Measurements from ENCODE around the gene RAD51B.

Gene RAD51B

DNA sequence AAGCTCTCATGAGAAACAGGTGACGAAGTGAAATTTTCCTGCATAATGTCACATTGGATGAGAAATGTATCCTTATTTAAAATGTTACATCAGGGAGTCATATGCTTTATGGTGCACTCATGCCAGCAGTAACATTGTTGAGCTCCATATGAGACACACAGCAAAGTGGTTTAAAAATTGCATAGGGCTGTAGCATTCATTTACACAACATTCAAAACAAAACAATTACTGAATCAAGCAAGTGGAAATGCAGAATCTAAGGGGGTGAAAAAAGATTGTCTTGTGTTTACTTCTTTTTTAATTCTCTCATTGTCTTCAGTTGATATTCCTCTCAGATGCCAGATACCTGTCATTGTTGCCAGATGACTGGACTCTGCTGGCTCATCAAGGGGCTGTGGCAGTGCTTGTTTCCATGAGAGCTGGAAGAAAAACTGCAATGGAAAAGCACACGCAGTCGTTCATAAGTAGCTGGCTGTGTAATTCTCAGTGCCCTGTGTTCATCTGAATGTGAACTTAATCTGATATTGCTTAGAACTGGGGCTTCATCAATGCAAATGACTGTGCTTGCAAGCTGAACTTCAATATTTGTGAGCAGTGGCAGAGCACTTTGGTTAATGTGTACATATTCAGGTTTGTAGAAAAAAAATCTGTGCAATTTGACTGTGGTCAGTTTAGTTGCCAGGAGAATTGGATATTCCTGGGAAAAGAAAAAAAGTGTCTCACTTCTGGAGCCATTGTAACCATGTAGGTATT lies 305.6 kb downstream of the RAD51B start:
- peak; percentile 82 for DNase-seq

DNA sequence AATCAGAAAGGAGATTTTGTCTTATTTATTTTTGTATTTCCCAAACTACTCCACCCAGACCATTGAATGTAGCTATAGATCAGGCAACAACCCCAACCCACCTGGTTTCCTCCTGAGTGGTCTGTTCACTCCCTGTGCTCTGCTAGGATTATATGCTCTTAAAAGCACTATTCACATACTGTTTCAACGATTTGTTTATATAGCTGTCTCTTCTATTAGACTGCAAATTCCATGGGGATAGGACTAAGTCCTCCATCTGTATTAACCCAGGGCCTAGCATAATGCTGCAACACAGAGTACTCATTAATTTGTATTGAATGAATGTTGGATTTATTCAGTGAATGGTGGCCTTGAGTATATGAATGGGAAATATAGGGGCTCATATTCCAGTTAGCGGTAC lies 307.6 kb downstream of the RAD51B start:
- DNase-seq, result no peak

DNA sequence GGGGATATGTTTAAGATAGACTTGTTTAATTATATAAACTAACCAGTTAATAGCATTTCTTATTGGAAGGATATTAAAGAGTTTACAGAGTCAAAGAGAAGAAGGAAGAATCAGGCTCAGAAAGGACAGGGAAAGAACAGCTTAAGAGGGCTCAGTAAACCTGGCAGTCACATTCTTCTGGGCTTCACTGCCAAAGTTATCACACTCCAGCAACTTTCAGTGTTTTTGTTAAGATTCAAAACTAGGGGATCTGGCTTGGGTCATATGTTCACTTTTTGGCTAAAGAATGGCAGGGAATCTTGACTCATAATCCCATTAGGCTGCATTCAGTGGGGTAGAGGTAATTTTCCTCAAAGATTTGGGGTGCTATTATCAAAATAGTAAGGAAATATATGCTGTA lies 312.3 kb downstream of the RAD51B start:
- no peak for DNase-seq

DNA sequence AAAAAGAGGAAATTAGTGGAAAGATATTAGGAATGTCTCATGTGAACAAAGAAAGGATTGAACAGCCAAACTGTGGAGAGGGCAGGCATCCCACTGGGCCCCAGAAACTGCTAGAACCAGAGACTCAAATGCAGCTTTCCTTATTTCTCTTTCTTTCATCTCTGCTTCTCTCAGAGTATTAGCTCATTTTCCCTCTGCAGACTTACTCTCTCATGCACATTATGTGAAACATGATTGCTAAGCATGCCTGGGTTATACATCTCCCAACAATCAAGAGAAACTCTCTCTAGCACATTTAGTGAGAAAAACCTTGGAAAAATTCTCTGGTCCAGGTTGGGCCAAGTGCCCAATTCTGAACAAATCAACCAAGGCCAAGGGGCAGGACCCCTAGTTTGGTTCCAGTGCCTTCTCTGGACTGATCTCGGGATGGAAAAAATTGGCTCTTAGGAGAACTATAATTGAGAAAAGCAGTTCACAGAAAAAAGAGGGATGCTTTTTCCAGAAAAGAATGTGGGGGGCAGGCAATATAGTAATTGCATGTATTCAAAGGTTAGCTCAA lies 313.1 kb downstream of the RAD51B start:
- no peak for DNase-seq

DNA sequence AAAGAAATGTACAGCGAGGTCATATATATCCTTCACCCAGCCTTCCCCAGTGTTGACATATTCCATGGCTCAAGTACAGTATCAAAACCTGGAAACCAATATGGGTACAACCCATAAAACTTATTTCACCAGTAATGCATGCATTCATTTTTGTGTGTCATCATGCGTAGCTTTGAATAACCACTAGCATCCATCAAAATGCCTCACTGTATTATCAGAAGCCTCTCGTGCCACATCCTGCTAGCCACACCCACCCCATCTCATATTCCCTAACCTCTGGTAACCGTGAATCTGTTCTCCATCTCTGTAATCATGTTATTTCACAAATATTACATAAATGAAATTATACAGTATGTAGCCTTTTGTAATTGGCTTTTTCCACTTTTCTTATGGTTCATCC lies 314.3 kb downstream of the RAD51B start:
- DNase-seq, result no peak

DNA sequence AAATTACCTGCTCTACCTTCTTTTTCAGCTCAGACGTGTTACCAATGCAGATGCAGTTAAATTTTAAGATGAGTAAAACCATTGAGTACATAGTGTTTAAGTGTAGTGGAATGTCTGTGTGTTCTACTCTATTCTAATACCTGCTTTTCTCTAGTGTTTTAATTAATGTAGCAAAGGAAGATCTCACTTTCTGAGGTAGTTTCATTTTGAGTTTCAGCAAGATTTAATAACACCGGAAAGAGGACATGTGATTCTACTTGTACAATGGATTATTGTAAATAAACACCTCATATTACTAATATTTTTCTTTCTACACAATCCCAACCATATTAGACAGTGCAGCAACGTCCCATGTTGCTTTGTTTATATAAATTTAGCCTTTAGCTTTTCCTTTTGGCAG lies 315.4 kb downstream of the RAD51B start:
- no peak for DNase-seq

DNA sequence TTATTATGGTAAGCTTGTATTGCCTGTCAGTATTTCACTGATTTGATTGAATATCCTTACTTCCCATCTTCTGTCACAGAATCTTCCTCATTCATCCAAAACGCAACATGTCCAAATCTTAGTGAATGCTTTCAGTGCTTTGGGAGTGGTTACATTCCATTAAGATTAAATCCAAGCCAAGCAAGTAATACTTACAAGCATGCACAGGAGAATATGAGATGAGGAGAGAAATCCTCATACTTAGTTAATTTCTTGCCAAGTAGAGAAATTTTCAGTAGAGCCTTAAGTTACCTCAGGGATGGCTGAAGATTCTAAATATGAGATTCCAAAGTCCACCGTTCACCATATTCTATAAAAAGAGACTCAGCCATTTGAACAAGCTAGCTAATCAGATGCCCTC lies 316.0 kb downstream of the RAD51B start:
- peak; percentile 56 for DNase-seq

DNA sequence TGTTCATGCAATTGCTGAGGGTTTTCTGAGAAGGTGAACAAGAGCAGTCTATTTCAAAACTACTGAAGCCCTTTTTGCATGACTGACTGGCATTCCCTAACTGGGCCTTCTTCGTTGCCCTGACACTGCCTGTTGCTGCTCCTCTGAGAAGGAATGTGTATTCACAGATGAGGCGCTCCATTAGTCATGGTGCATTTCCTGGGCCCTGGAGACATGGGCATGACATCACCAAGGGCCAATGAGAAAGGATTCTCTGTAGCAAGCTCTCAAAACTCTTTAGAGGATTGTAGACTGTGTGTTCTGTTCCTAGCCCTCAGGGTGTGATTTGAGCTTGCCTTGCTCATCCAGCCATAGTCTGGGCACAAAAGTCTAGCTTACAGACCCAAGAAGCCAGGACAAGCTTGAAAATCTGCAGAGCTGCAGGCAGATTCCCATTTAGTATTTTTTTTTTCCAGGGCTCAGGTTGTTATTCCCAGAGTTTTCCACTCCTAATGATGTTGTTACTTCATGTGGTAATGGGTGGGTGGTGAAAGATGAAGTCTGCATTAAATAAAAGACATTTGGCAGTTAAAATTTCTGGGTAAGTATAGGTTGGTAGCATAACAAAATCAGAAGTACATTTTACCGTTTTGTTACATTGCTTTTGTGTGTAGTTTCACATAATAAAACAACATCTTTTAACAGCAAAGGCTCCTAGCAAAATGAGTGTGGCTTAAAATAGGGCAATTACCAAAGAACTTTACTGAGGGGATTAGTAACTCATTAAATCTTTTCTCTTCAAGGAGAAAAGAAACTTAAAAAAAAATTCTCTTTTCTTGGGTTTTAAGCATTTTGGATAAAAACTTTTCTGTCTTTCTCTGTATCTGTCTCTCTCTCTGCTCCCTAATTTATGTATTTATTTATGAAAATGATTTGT lies 318.4 kb downstream of the RAD51B start:
- DNase-seq, result peak; percentile 100

DNA sequence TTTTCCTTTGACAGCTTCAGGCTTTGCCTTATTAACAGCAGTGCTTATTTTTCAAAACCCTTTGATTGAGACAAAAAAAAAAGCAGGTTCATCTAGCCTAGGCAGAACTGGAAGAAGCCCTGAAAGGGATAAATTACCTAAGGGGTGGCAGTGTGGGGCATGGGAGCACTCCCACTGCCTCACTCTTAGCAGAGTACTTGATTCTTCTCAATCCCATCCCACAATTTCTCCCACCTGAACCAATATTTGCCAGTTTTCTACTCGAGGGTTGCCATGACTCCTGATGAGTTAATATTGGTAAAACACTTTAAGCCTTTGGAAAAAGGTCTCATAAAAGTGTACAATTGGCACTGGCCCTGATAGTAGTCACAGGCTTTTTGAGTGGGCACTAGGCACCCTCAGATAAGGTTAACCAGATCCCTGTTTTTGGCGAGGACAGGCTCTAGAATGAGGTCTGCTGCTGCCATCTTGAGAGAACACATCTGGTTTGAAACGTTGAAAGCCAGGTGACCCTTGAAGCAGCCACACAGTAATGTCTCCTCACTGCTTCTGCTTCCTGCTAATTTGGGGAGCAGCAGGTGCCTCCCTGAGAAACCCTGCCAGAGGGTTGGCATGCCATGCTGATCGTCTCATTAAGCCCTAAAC lies 320.0 kb downstream of the RAD51B start:
- no peak for DNase-seq

DNA sequence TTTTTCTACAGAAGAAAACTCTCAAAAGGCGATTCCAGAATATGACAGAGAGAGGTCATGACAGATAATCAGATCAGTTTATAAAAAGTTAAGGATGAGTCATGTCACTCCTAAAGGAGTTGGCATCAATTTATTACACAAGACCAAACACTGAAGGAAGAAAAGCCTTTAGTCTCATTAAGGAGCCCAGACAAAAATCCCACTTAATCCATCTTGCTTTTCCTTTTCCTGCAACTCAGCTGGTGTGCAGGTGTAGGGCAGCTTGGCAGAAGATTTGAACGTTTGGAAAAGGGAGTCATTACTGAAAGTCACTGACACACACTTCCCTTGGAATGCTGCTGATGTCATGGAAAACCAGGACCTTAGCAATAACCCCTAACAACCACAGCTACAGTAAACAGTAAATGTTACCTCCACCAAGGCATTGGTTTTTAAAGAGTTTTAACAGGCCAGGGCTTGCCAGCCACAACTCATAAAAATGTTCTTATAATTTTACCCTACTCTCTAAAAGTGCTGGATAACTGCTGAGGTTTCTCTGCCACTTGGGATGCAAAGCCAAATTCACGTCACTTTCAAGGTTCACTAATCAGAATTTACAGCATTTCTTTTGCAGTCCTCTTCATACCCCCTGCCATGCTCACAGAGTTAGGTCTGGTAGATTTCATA lies 320.6 kb downstream of the RAD51B start:
- peak; percentile 99 for DNase-seq

DNA sequence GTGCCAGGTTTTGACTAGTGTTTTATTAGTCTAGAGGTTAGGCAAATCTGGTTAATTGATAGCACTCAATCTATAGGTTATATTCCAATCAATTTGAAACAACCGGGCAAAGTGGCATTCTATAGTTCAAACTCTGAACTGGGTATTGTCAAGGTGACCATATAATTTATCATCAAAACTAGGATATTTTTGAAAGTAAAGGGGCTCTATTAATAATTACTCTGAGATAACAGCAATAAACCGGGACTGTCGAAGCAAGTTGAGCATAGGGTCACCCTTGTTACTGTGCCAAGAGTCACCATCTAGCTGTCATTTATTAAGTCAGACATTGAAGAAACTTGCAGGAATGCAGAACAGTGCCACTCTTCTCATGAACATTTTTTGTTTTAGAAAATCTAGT lies 321.2 kb downstream of the RAD51B start:
- DNase-seq, result no peak

DNA sequence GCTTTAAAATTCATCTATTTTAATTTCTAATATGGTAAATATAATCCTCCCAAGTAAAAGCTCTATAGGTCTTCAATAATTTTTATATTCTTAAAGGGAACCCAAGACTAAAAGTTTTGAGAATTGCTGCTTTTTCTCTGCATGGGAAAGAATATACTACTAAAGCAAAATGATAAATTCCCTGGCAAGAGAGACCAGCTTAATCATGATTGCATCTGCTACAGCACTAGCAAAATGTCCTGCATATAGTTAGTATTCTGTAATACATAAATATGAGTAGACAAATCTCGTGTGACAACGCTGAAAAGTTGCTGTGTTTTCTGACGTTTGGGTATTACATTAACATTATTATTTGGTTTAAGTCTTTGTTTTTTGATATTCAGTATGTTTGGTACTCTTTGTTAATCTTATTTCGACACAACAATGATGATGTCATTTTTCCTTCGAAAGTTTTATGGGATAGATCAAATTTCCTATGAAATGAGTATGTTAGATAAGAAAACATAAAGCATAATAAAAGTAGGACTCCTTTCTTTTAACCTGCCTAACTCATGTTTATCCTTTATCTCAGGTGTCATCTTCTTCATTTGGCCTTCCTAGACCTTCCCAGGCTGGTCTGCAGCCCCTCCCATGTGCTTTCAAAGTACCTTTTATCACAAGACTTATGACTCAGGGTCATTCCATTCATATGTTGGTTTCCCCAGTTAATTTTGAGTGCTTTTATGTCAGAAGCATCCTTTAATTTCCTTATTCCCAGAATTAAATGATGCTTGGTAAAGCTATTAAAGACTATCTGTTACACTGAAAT lies 321.9 kb downstream of the RAD51B start:
- DNase-seq, result peak; percentile 48

DNA sequence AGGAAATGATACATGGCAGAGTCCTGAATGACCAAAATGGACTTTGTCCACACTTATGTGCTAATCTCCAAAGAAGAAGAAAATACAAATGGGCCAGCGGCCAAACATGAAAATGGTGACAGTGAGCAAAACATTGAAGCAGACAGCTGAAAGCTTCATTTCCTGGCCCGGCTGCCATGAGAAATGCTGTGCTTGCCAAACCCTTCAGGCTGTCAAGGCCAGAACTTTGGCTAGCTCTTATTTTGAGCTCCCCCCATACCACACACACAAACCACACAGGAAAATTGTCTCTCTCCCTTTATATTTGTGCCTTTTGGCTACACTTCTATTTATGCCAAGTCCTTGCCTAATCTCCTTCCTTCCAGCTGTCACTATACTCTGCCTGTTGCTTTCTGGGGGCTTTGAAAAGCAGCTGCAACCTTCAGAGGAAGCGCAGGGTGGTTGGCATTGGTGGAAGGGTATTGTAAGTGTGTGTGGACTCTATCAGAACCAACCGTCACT lies 323.8 kb downstream of the RAD51B start:
- DNase-seq, result peak; percentile 49

DNA sequence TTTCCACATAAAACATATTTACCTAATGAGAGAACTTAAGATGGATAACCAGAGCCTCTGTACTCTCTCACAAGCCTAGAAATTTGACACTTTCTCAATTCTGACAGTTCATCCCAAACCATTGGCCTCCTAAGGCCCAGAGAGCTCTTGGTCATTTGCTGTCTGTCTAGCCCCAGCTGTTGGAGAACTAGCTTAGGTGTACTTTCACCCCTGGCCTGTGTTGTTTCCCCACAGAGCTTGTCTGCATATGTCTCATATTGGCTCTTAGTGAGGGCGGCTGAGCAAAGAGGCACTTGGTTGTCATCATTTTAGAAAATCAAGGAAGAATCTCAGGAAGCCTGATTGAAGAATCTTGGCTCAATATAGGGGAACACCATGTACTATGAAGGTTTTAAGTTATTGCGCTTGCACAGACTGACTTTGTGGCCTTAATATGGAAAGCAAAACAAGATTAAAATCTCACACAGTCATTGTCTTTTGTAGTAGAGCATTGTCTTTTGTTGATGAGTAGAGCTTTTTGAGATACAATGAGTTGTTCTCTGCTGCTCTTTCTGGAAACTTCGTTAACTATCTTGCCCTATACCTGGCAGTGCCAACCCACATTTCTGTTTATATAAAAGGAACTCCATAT lies 324.6 kb downstream of the RAD51B start:
- no peak for DNase-seq

DNA sequence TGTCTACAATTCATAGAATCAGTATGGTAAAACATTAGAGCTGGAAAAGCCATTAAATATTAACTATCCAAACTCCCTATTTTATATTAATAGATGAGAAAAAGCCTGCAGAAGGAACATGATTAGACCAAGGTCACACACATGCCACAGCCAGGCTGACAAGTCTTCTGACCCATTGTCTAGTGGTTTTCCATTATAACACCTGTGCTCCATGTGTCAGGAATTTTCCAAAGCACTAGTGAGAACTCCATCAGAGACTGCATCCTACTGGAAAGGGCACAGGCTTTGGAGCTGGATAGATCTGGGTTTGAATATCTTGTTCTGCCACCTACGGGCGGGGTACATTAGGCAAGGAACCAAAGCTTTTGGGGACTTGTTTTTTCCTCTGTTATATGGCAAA lies 325.5 kb downstream of the RAD51B start:
- no peak for DNase-seq

DNA sequence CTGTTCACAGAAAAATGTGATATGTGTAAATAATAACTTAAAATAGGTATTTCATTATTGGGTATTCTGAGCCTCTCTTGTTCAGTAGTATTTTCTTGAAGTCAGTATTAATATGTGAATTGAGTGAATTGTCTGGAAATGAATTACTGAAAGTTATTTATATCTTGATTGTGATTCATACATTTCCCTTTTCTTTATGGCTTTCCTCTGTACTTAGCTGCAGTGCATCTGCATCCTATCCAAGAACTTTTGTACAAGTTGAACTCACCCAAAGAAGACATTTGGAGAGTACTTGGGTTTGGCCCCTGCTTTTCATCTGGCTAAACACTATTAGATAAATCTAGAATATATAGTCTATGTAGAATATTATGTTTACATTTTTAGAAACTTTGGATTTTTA lies 326.0 kb downstream of the RAD51B start:
- no peak for DNase-seq

DNA sequence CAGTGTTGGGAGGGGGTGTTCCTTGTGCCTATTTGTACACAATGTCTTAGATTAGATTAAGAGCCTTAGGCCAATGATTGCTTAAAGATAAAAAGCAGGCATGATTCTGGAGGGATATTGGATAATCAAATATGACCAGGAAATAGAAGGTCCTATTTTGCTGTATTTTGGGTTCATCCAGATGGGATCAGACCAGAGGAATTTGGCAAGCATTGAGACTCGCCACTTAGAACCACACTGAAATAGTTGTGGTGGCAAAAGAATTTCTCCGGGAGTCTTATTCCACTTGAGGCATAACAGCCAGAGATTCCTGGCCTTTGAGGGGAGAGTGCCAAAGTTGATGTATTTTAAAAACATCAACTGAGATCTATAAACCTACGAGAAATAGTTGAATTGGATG lies 327.2 kb downstream of the RAD51B start:
- peak; percentile 98 for DNase-seq

DNA sequence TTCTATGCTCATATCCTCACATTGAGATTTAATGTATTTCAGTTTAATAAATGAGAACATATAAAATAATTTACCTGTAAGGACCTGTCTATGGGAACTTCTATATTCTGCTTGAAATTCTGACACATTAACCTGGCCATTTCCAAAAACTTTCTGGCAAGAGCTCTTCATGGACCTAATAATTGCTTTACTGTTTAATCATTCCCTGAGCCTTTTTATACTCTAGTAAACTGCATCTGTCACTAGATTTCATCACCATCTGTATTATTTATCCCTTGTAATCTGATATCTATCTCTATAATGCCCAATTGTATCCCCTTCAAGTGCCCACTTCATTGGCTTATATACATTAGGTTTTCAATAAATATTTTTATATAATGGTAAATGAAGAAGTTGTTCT lies 327.7 kb downstream of the RAD51B start:
- no peak for DNase-seq

DNA sequence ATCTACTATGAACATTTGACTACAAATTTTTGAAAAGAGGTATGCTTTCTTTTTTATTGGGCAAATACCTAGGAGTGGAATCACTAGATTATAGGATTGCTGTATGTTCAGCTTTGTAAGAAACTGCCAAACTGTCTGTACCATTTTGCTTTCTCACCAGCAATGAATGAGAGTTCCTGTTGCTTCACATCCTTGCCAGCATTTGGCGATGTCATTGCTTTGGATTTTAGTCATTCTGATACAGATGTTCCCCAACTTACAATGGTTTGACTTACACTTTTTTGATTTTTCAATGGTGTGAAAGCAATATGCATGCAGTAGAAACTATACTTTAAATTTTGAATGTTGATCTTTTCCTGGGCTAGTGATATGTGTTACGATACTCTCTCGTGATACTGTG lies 328.7 kb downstream of the RAD51B start:
- DNase-seq, result peak; percentile 75

DNA sequence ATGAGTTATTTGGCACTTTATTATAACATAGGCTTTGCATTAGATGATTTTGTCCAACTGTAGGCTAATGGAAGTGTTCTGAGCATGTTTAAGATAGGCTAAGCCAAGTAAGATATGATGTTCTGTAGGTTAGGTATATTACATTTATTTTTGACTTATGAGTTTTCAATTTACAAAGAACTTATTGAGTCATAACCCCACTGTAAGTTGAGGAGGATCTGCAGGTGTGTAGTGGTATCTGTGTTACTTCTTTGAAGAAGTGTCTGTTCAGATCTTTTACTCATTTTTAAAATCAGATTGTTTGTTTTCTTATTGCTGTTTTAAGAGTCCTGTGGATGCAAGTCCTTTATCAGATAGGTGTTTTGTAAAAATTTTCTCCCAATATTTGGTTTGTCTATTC lies 329.2 kb downstream of the RAD51B start:
- no peak for DNase-seq

DNA sequence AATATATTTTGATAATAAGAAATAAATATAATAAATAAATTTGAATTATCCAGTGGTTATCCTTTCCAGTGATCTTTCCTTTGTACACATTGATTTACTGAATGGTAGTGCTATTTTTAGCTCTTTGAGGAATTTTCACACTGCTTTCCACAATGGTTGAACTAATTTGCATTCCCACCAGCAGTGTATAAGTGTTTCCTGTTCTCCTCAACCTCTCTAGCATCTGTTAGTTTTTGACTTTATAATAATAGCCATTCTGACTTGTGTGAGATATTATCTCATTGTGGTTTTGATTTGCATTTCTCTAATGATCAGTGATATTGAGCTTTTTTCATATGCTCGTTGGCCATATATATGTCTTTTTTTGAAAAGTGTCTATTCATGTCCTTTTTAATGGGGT lies 333.7 kb downstream of the RAD51B start:
- no peak for DNase-seq
